Caco-2 (cell line): ENCODE data around the gene MELTF. TPM values are rescaled to one million over a fixed set of nuclear protein-coding genes. Genes with fewer than 3 reads are reported as not detected.
"Not testable (repeated sequence)": the region's sequence is repeated elsewhere in the genome, so short reads cannot be mapped to it uniquely, and the experiment has no call there.

Experiments
- BruUV-seq: library from RNA; stranded (reverse); fragments of 400-500 nt; replicated peaks from 2 replicates; lab custom pipeline; 2021; lab: Mats Ljungman, UMichigan
- CTCF ChIA-PET: fragments of 300-600 bp; sonication (Branson Sonifier 250); formaldehyde crosslinking; loops from one replicate; lab custom pipeline; 2022; ENCODE audit warnings: antibody characterized with exemption; lab: Charles Lee
- POLR2A ChIA-PET: fragments of 300-600 bp; sonication (Branson Sonifier 250); formaldehyde crosslinking; loops from one replicate; lab custom pipeline; 2022; ENCODE audit warnings: antibody characterized with exemption; lab: Charles Lee
- DNase-seq, 2 experiments: peaks; one replicate each; pipeline versions ENCODE4 v3.0.0 to v3.0.0-alpha.2; 2020 to 2022
- H3K27me3 ChIP-seq: replicated peaks from 2 replicates; pipeline ENCODE4 v1.6.0; 2011; ENCODE audit warnings: low read length; ENCODE audit not compliant: control insufficient read depth, insufficient read depth
- H3K36me3 ChIP-seq: 2 replicates; pipeline ENCODE4 v1.5.1; 2011; ENCODE audit warnings: low read length; ENCODE audit not compliant: control insufficient read depth, insufficient read depth
- H3K4me1 ChIP-seq: fragments of 250-450 bp; sonication (Bioruptor Pico); 2 replicates; pipeline ENCODE4 v1.5.1; 2020; ENCODE audit warnings: mild to moderate bottlenecking
- H3K4me3 ChIP-seq: 2 replicates; pipeline ENCODE4 v1.5.1; 2011; ENCODE audit warnings: low read depth, mild to moderate bottlenecking, control low read depth, low read length
- H3K9me3 ChIP-seq: fragments of 250-450 bp; sonication (Bioruptor Pico); 2 replicates; pipeline ENCODE4 v1.5.1; 2020; ENCODE audit warnings: mild to moderate bottlenecking, moderate library complexity
- H3K27ac Mint-ChIP-seq: one replicate; pipeline ENCODE4 v1.8.0; 2022; ENCODE audit warnings: mixed read lengths; ENCODE audit not compliant: unreplicated experiment
- H3K27me3 Mint-ChIP-seq: one replicate; pipeline ENCODE4 v1.8.0; 2022; ENCODE audit warnings: mixed read lengths; ENCODE audit not compliant: insufficient read depth, unreplicated experiment
- H3K36me3 Mint-ChIP-seq: one replicate; pipeline ENCODE4 v1.8.0; 2022; ENCODE audit warnings: mild to moderate bottlenecking, mixed read lengths; ENCODE audit not compliant: insufficient read depth, unreplicated experiment
- H3K4me1 Mint-ChIP-seq: one replicate; pipeline ENCODE4 v1.8.0; 2022; ENCODE audit warnings: low read depth, mixed read lengths; ENCODE audit not compliant: unreplicated experiment
- H3K4me3 Mint-ChIP-seq: one replicate; pipeline ENCODE4 v1.8.0; 2022; ENCODE audit warnings: mild to moderate bottlenecking, moderate library complexity, mixed read lengths; ENCODE audit not compliant: unreplicated experiment
- H3K9me3 Mint-ChIP-seq: one replicate; pipeline ENCODE4 v1.8.0; 2022; ENCODE audit warnings: mixed read lengths; ENCODE audit not compliant: unreplicated experiment
- CTCF ChIP-seq, 2 experiments: fragments of 200-600 bp in 1 of 2; IDR thresholded peaks; 1 replicate in 1 of 2; 2 replicates in 1 of 2; pipeline versions ENCODE4 v1.5.1 to v1.8.0; 2011 to 2022; ENCODE audit warnings: antibody characterized with exemption in 1 of 2, control low read depth in 1 of 2, inconsistent platforms in 1 of 2, low read depth in 1 of 2, low read length in 1 of 2, mild to moderate bottlenecking in 1 of 2, moderate library complexity in 1 of 2; ENCODE audit not compliant: insufficient read depth in 1 of 2, severe bottlenecking in 1 of 2, unreplicated experiment in 1 of 2
- intact Hi-C: fragments of 100-400 bp; cut with micrococcal nuclease; formaldehyde crosslinking; loops from one replicate; pipeline ENCODE4 v1.10.0; 2022; ENCODE audit not compliant: unreplicated experiment
- total RNA-seq: library from RNA; stranded (reverse); gene quantifications from 2 replicates; pipeline ENCODE4 v1.2.3, GENCODE V29; 2022

The MELTF gene
- total RNA-seq, 1 experiment from 2014 or later = 29.3 TPM

- ChIA-PET POLR2A (no interaction called here), CTCF (no interaction called here)
- H3K4me1 ChIP-seq = no peaks in the 10 kb centered on the region
- no peak overlapping the region for H3K4me3 ChIP-seq
- Mint-ChIP-seq H3K4me1 (no peaks in the 10 kb centered on the region), H3K27me3 (no peaks in the 10 kb centered on the region), H3K4me3 (no peak overlapping the region), H3K9me3 (no peaks in the 10 kb centered on the region), H3K27ac (no peak overlapping the region), H3K36me3 (peaks cover 60% of the 10 kb centered on the region)
- H3K36me3 ChIP-seq = no peaks in the 10 kb centered on the region
- no TSS peak for BruUV-seq
- DNase-seq = no peak
- intact Hi-C loops = no loop called here
- no peaks in the 10 kb centered on the region for H3K9me3 ChIP-seq
- H3K27me3 ChIP-seq = no peaks in the 10 kb centered on the region
- no peak for TF ChIP-seq CTCF (IDR thresholded peaks at IDR 0.05; ENCODE audit: insufficient read depth in 1 of 2, low read depth in 1 of 2, low read length in 1 of 2, severe bottlenecking in 1 of 2, unreplicated experiment in 1 of 2)
Measured at GRCh38 chr3:197064771-197065170, 35.2 kb upstream of the MELTF start.

GRCh38 chr3:197062446-197062845, 32.8 kb upstream of the MELTF start:
- no peak for DNase-seq
- intact Hi-C loops = no loop called here
- BruUV-seq = no TSS peak
- POLR2A ChIA-PET = no interaction called here
- no peaks in the 10 kb centered on the region for H3K9me3 ChIP-seq
- H3K36me3 ChIP-seq = no peaks in the 10 kb centered on the region
- no peak overlapping the region for H3K4me3 ChIP-seq
- no peaks in the 10 kb centered on the region for H3K4me1 ChIP-seq
- Mint-ChIP-seq H3K27ac (peak overlapping the region; percentile 73), H3K27me3 (no peaks in the 10 kb centered on the region), H3K4me1 (no peaks in the 10 kb centered on the region), H3K9me3 (no peaks in the 10 kb centered on the region), H3K36me3 (peaks cover 83% of the 10 kb centered on the region), H3K4me3 (no peak overlapping the region)
- CTCF ChIA-PET = no interaction called here
- no peaks in the 10 kb centered on the region for H3K27me3 ChIP-seq
- TF ChIP-seq CTCF (IDR thresholded peaks at IDR 0.05; ENCODE audit: insufficient read depth in 1 of 2, low read depth in 1 of 2, low read length in 1 of 2, severe bottlenecking in 1 of 2, unreplicated experiment in 1 of 2) = no peak

- H3K4me3 Mint-ChIP-seq, H3K36me3 ChIP-seq, H3K4me1 Mint-ChIP-seq, H3K27me3 ChIP-seq, BruUV-seq, H3K27ac Mint-ChIP-seq, H3K9me3 Mint-ChIP-seq, DNase-seq, POLR2A ChIA-PET, CTCF ChIA-PET, H3K9me3 ChIP-seq, intact Hi-C loops, H3K4me3 ChIP-seq, H3K27me3 Mint-ChIP-seq, H3K4me1 ChIP-seq: not testable (repeated sequence)
- peaks cover 84% of the 10 kb centered on the region for H3K36me3 Mint-ChIP-seq
Measured at GRCh38 chr3:197051637-197052036, 22.0 kb upstream of the MELTF start.

GRCh38 chr3:197050511-197050910, 20.9 kb upstream of the MELTF start:
- no peak overlapping the region for H3K4me3 Mint-ChIP-seq
- no peaks in the 10 kb centered on the region for H3K4me1 ChIP-seq
- DNase-seq = no peak
- intact Hi-C loops = no loop called here
- no peaks in the 10 kb centered on the region for H3K9me3 Mint-ChIP-seq
- no peaks in the 10 kb centered on the region for H3K9me3 ChIP-seq
- no peak overlapping the region for H3K4me3 ChIP-seq
- no TSS peak for BruUV-seq
- no peaks in the 10 kb centered on the region for H3K27me3 ChIP-seq
- no peaks in the 10 kb centered on the region; the same call in 1 of the 2 replicates for H3K36me3 ChIP-seq
- ChIA-PET CTCF (no interaction called here), POLR2A (no interaction called here)
- peaks cover 89% of the 10 kb centered on the region for H3K36me3 Mint-ChIP-seq
- no peaks in the 10 kb centered on the region for H3K27me3 Mint-ChIP-seq
- H3K4me1 Mint-ChIP-seq = no peaks in the 10 kb centered on the region
- no peak for TF ChIP-seq CTCF (IDR thresholded peaks at IDR 0.05; ENCODE audit: insufficient read depth in 1 of 2, low read depth in 1 of 2, low read length in 1 of 2, severe bottlenecking in 1 of 2, unreplicated experiment in 1 of 2)
- H3K27ac Mint-ChIP-seq = no peak overlapping the region
